Measurements from ENCODE around the gene UTP4.

DNA sequence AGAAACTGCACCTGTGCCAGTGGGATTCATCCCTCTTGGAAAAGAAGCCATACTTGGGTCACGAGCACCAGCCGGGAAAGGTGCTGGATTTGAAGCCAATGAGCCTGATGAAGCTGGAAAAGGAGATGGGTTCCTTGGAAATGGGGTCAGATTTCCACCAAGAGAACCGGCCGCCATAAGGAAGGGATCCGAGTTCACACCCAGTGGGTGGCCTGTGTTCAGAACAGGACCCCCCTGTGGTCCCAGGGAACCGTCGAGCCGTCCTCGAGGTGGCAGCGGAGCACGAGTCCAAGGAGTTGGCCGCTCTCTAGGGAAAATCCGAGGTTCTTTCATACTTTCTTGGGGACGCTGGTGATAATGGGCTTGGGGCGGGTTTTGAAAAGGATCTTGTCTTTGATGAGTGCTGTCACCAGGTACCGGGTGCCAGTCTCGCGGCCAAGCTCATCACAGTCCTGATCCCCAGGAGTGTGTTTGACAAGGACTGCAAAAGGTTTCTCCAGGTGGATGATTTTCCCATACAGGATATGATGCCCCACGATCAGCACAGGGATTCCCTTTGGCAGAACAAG, 12.3 kb upstream of the UTP4 start:
- TF ChIP-seq, protein P1, sequence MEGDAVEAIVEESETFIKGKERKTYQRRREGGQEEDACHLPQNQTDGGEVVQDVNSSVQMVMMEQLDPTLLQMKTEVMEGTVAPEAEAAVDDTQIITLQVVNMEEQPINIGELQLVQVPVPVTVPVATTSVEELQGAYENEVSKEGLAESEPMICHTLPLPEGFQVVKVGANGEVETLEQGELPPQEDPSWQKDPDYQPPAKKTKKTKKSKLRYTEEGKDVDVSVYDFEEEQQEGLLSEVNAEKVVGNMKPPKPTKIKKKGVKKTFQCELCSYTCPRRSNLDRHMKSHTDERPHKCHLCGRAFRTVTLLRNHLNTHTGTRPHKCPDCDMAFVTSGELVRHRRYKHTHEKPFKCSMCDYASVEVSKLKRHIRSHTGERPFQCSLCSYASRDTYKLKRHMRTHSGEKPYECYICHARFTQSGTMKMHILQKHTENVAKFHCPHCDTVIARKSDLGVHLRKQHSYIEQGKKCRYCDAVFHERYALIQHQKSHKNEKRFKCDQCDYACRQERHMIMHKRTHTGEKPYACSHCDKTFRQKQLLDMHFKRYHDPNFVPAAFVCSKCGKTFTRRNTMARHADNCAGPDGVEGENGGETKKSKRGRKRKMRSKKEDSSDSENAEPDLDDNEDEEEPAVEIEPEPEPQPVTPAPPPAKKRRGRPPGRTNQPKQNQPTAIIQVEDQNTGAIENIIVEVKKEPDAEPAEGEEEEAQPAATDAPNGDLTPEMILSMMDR (IDR thresholded peaks at IDR 0.05), result no peak
- TF ChIP-seq POLR2A (IDR thresholded peaks at IDR 0.05), result no peak

All from heart left ventricle (tissue), 13 donors.